HG02870 (cell line): ENCODE data around the gene CSMD2.
A peak's percentile ranks its signal among the peaks of the same experiment; 100 is the strongest.
"Not testable (repeated sequence)": the region's sequence is repeated elsewhere in the genome, so short reads cannot be mapped to it uniquely, and the experiment has no call there.

Experiments
- ATAC-seq: cut with Tn5 transposase; IDR thresholded peaks from one replicate; pipeline ENCODE4 v1.9.1; 2021; ENCODE audit warnings: mild to moderate bottlenecking, moderate library complexity; ENCODE audit not compliant: unreplicated experiment

Gene CSMD2

DNA sequence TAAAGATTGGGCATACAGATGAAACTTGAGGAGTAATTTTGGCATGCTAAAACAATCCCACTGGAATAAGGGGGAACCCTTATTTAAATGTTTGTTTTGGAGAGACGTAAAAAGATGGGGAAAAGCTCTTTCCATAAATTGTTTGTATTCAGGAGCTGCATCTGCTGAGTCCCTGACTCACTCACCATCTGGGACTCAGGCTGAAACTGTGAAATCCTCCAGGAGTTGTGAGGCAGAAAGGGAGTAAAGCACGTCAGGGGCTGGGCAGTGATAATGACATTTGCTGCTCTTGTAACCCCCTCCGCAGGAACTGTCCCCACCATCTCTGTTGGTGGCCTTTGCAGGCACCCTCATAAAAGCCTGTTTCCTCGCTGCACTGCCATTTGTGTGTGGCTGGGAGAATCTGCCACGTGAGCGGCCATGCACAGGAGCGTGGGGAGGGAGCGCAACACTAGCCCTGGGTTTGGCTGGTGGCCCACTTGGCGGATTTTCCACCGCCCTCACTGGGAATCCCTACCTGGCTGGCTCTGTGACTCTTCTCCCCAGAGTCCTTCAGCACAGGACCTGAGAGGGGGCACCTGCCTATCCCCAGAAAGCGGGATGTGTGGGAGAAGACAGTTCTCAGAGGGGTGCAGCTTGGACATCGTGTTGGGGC is 647.3 kb downstream of the CSMD2 start:
- no peak for ATAC-seq

DNA sequence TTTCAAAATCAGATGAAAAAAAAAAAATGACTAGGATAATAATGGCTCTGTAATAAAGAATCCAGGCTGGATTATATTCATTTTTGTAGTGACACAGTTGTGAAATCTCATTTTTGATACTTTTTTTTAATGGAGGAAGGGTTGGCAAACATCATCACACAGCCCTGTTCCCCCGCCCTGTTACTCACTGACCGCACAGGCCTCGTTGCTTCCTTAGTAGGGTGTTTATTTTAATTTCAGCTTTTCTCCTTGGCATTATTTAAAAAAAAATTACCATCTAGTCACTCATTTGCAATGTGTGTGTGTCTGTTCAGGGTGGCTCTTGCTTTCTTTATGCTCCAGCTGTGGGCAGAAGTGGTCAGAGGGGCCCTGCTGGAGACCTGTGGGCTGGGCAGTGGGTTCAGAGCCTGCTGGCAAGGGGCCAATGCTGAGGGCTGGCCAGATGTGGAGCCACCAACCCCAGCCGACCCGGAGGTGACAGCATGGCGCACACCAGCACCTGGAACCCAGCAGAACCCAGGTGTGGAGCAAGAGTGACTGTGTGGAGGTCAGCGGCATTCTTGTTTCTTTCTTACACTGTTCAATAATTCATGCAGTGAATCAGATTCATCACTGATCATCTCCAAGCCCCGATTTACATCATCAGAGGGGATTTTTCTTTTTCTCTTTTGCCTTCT is 648.0 kb downstream of the CSMD2 start:
- no peak for ATAC-seq

DNA sequence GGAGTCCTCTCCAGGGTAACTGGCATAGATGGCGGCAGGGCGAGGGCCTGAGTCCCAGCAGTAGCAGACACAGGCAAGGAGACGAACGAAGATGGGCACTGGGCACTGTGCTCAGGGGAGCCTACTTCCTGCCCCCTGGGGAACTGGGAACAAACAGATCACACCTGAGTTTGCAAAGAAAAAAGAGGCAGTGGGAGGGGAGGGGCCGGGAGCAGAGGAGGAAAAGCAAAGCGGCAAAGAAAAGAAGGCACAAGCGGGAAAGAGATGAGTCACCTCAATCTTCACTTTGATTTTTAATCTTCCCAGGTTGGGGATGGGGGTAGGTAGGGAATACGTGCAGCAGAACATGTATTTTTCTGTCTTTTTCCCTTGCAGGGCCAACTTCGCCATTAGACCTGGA is 648.6 kb downstream of the CSMD2 start:
- ATAC-seq, result no peak

DNA sequence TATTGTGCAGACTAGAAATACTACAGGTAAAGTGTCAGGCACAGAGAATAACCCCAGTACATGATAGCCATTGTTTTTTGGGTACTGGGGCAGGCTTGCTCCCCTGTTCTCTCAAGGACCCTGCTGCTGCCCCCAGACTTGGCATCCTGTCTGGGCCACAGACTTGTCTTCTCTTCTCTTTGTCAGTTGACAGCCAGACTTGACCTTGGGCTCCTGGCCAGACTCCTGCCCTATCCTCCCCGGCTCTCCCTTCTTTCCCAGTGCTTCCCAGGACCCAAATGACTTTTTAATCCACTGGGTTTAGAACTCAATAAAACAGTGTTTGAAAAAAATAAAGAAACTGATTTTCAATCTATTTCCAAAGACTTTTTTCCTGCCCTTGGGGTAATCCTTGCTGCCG is 649.4 kb downstream of the CSMD2 start:
- ATAC-seq, result no peak

DNA sequence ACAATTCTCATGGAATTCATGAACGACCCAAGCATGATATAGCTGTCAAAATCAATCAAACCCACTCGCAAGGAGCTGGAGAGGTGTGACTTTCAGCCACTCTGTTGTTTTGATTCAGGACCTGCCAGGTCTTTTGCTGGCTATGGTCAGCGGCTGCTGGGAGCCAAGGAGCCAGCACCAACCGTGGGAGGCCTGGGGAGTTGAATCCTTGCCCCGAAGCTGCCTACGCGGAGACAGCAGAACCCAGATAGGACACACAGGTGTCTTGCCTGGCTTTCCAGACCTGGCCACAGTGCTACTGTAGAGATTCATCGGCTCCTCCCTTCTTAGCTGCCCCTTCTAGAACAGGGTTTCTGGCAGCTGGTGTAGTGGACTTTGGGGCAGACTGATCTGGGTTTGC is 649.9 kb downstream of the CSMD2 start:
- no peak for ATAC-seq

DNA sequence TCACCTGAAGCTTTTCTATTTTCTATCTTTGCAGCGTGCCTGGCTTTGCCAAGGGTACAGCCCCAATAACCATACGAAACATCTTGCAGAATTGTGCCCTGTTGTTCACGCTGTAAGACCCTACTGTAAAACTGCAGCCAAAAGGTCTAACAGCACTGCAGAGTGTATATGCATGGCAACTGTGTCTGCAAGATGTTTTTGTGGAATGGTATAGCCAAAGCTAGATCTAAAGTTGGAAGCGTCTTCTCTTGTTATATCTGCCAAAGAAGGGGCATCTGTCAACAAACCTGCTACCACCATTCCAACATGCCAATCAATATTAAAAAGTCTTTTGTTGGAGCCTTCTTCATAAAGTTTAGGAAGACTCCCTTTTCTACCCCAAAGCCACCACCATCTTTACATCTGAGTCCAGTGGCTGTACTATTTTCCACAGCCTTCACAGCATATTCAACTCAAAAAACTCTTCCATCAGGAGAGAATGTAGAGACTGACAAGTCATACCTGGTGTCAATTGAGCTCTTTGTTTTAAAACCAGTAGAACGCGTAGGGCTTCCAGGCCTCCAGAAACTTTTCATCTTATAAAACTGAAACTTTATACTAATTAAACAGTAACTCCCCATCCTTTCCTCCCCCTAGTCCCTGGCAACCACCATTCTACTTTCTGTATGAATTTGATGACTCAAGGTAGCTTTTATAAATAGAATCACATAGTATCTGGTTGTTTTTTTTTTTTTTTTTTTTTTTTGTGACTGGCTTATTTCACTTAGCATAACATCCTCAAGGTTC is 652.6 kb downstream of the CSMD2 start:
- ATAC-seq, result no peak

DNA sequence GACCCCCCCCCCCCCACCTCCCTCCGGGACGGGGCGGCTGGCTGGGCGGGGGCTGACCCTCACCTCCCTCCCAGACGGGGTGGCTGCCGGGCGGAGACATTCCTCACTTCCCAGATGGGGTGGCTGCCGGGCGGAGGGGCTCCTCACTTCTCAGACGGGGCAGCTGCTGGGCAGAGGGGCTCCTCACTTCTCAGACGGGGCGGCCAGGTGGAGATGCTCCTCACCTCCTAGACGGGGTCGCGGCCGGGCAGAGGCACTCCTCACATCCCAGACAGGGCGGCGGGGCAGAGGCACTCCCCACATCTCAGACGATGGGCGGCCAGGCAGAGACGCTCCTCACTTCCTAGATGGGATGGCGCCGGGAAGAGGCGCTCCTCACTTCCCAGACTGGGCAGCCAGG is 655.8 kb downstream of the CSMD2 start:
- not testable (repeated sequence) for ATAC-seq

DNA sequence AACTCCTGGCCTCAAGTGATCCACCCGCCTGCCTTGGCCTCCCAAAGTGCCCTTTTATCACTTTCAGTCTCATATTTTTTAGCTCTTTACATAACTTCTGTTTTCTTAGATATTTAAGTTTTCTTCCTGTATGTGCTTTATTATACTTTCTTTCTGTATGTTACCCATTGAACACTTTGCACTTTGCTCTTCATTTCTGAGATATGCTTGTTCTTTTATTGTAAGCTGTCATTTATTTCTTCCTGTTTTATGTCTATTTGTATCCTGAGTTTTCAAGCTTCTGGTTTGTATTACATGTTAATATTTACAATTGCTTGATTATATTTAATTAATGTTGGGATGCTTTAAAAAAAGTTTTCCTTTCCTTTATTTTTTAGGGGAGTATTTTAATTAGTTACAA is 656.9 kb downstream of the CSMD2 start:
- no peak for ATAC-seq

DNA sequence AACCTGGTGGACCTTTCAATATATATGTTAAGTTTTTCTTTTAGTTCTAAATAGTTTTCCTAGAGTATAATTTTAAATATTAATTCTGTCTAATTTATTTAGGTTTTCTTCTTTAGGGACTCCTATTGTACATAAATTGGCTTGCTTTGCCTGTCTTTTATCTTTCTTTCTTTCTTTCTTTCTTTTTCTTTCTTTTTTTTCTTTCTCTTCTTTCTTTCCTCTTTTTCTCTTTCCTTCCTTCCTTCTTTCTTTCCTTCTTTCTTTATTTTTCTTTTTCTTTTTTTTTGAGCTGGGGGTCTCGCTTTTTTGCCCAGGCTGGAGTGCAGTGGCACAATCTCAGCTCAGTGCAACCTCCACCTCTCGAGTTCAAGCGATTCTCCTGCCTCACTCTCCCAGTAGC is 657.4 kb downstream of the CSMD2 start:
- no peak for ATAC-seq

DNA sequence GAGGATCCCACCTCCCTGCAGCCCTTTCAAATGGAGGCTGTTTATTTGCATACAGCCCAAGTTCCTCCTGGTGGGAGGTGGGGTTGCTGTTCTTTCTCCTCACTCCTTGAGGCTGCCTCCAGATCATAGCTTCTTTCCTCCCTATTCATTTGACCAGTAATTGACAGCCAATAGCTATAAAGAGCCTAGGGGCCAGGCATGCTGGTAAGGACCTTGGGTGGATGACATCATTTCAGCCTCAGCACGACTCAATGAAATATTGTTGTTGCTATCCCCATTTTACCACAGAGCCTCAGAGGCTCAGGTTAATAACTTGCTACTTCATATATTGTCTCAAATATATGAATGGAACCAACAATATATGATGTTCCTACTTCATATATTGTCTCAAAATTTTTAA is 661.5 kb downstream of the CSMD2 start:
- no peak for ATAC-seq

DNA sequence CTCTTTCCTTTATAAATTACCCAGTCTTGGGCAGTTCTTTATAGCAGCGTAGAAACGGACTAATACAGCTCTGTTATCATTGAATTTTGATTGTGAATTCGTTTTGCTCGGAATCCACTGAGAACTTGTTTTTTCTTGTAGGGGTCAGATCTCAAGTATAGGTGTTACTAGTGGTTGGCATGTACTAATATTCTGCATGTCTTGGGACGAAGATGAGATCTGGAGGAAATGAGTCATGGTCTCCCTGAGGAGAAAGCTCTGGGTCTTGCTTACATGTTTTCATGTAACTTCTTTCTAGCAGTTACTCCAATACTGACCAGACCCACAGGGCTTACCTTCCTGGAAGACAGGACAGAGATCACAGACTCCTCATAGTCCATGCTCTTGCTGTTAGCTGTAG is 662.3 kb downstream of the CSMD2 start:
- ATAC-seq, result no peak

DNA sequence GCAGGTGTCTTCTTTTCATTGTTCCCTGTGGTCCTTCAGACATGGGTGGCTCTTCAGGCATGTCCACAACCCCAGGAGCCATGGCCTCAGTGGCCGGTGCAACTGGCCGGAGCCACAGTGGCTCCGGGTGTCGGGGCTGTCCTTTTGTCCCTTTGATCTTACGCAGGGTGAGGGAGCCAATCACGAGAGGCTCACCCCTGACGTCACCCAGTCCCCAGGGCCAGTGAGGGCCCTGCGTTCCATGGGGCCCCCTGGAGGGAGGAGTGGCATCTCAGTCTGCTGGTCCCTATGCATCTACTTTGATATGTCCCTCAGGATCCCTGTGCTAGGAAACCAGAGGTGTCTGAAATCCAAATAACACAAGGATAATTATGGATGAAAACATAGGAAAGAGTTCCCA is 663.3 kb downstream of the CSMD2 start:
- ATAC-seq, result no peak

DNA sequence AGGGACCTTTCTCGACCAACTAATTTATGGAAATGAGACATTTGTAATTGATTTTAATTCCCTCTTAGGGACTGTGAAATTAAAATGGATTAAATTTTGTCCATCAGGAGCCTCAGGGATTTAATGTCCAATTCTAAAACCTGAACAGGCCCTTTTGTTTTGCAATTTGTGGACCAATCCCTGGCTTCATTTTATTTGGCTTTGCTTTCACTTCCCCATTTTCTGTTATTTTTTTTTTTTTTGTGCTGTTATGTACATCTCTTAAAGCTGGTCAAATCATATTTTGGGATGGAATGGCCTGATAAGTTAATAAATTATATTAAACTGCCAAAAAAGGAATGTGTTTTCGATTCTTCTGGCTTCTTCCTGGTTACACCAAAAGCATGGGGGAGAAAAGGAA is 663.7 kb downstream of the CSMD2 start:
- ATAC-seq, result no peak

DNA sequence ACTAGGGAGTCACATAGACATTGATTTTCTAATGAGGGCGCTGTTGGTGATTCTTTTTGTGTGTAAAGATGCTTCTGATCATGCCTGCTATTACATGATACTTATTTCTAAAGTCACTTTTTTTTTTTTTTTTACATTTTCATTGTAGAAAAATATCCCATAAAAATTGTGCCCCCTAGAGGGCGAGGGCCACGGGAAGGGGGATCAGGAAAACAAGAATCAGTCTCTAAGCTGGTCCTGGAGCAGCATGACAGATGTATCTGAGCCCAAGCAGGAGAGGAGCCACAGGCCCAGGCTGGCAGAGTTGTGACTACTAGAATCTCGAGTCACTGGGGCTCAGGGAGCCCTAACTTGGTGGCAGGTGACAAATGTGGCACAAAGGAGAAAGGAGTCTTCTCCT is 664.5 kb downstream of the CSMD2 start:
- ATAC-seq, result no peak

DNA sequence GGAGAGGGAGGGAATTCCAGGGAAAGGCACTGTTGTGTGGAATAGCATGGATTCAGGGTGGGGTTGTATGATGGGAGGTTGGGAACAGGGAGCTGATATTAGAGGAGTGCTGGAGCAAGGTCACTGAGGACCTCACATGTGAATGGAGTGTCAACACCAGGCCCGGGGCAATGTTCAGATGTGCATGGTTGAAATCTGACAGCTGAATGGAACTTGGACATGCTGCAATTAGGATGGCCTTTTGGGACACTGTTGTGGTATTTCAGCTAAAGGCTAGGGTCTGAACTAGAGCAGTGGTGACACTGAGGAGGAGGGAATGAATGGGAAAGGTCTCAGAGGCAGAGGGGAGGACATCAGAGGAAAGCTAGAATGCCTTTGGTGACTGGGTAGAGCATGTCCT is 667.6 kb downstream of the CSMD2 start:
- no peak for ATAC-seq

DNA sequence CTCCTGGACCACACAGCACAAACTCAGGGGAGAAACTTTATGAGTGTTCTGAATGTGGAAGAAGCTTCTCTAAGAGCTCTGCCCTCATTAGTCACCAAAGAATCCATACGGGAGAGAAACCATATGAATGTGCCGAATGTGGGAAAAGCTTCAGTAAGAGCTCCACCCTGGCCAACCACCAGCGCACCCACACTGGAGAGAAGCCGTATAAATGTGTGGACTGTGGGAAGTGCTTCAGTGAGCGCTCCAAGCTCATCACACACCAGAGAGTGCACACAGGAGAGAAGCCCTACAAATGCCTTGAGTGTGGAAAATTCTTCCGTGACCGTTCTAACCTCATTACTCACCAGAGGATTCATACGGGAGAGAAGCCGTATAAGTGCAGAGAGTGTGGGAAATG is 670.1 kb downstream of the CSMD2 start:
- no peak for ATAC-seq

DNA sequence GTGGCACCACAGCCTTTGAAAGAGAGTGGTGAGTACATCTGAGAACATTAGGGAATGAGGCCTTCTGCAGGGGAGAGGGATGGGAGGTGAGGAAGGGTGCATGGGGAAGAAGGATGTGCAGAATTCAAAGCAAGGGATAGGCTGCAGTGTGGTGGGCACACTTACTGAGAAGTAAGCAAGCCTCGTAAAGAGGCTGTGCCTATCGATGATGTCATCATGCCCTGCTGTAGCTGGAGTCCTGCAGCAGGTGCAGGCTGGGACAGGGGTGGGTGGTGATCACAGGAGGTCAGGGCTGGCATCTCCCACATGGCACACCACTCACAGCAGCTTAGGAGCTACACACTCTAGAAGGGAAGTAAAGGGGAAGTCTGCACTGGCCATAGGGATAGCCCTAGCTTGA is 676.4 kb downstream of the CSMD2 start:
- ATAC-seq, result no peak

DNA sequence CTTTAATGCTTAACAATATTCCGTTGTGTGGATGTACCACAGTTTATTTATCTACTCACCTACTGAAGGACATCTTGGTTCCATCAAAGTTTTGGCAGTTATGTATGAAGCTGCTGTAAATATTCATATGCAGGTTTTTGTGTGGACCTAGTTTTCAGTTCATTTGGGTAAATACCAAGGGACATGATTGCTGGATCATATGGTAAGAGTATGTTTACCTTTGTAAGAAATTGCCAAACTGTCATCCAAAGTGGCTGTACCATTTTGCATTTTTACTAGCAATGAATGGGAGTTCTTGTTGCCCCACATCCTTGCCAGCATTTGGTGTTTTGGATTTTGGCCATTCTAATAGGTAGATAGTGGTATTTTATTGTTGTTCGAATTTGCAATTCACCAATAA is 682.6 kb downstream of the CSMD2 start:
- no peak for ATAC-seq

DNA sequence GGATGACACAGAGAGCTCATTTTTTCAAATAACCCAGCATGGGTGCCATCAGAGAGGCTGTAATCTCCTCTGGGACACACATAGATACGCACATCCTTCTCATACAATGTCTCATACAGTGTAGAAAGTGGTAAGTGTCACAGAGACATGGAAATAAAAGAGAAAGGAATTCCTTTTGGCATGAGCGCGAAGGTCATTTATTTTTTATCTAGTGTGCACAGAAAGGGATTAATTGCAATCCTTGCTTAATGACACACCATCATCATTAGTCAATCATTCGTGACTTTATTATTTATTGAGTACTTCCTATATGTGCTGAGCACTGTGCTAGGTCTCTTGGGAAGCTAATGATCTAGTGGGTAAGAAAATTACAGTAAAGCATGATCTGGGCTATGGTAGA is 687.6 kb downstream of the CSMD2 start:
- ATAC-seq, result no peak

DNA sequence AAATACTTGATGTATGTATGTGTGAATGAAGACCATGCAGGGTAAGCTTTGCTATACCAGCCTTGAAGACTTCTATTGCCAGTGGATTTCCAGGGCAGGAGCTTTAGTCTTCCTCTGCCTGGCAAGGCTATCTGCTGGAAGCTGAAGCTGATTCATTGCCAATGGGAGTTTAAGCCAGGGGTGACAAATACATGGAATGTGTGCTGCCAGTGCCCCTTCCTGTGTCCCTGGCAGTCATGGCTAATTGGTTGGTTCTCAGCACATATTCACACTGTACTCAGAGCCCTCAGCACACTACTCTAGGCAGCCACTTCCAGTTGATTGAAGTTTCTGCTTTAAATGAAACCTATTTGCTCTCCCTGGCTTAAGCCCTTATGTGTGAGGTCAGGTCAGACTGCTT is 691.1 kb downstream of the CSMD2 start:
- no peak for ATAC-seq

DNA sequence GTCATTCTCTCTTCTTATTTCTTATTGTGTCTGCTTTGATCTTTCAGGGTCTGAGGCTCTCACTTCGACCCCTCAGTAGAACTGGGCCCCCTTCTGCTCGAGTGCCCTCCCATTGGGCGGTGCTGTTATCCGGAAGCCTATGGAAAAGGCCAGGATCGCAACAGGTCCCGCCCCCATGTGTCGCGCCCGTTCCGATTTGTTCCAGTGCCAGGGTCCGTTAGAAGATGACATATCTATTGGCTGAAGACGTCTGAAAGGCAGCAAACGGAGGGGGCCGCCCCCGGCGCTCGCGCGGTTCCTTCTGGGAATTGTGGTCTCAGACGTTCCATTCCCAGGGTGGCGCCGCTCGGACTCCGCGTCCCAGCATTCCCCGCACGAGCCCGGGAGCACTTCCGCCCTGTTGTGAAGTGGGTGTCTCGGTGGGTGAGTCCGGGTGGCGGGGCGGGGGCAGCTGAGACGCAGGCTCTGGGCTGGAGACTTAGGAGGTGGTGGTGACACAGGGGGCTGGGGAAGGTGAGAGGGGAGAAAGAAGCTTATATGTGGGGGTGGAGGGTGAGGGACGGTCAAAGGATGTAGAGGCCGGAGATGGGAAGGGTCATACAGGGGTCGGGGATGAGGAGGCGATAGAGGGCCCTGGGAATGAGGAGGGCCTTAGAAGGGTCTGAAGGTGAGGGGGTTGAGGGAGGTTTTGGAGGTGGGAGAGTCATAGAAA is 692.6 kb downstream of the CSMD2 start, which contains the start of gene ZSCAN20:
ZSCAN20 (plus strand) TSS at position 377 of the 712 bp plus-strand sequence. CDS start 6,644 bp downstream, outside the sequence.
- peak; percentile 84 for ATAC-seq
